Endothelial cell of umbilical vein (primary cell): ENCODE results near the gene TBC1D3I. TPM values are rescaled to one million over a fixed set of nuclear protein-coding genes. Genes with fewer than 3 reads are reported as not detected.
"Not testable (repeated sequence)": the region's sequence is repeated elsewhere in the genome, so short reads cannot be mapped to it uniquely, and the experiment has no call there.

ENCODE experiments used
- BruUV-seq: library from RNA; stranded (reverse); fragments of 400-500 nt; replicated peaks from 2 replicates; lab custom pipeline; 2021; lab: Mats Ljungman, UMichigan
- CTCF ChIA-PET: fragments of 300-600, 350-600 bp; sonication (Branson Sonifier 250); formaldehyde crosslinking; loops from one replicate; lab custom pipeline; 2021; ENCODE audit warnings: antibody characterized with exemption, inconsistent platforms; lab: Charles Lee
- POLR2A ChIA-PET: fragments of 300-600, 350-600 bp; sonication (Branson Sonifier 250); formaldehyde crosslinking; loops from one replicate; lab custom pipeline; 2021; ENCODE audit warnings: antibody characterized with exemption, inconsistent platforms; lab: Charles Lee
- DNase-seq: peaks from one replicate; pipeline ENCODE4 v3.0.0-alpha.2; 2011; ENCODE audit warnings: low read depth, low spot score
- FAIRE-seq: peaks from 2 replicates; lab custom pipeline; 2011; peaks lifted over from hg19 to GRCh38; lab: Jason Lieb, UNC
- H2AFZ ChIP-seq: 2 replicates; pipeline ENCODE4 v1.6.0; 2012; ENCODE audit warnings: low read depth, low read length, control low read depth, inconsistent platforms
- H3K27ac ChIP-seq: 2 replicates; pipeline ENCODE4 v1.5.1; 2011; ENCODE audit warnings: low read depth, mild to moderate bottlenecking, control low read depth, low read length, moderate library complexity; ENCODE audit not compliant: insufficient read depth
- H3K27me3 ChIP-seq, 2 experiments: 2 replicates each; pipeline versions ENCODE4 v1.6.0 to v1.6.1; 2011; ENCODE audit warnings: low read length in 2 of 2, mixed read lengths in 1 of 2; ENCODE audit not compliant: control insufficient read depth in 2 of 2, insufficient read depth in 2 of 2
- H3K36me3 ChIP-seq, 2 experiments: 2 replicates in 1 of 2; 3 replicates in 1 of 2; pipeline ENCODE4 v1.5.1; 2011; ENCODE audit warnings: low read length in 2 of 2, mild to moderate bottlenecking in 1 of 2, moderate library complexity in 1 of 2; ENCODE audit not compliant: control insufficient read depth in 2 of 2, insufficient read depth in 2 of 2; ENCODE audit errors: extremely low read depth in 1 of 2
- H3K4me1 ChIP-seq: 3 replicates; pipeline ENCODE4 v1.5.1; 2011; ENCODE audit warnings: mild to moderate bottlenecking, low read length; ENCODE audit not compliant: control insufficient read depth, insufficient read depth; ENCODE audit errors: extremely low read depth
- H3K4me2 ChIP-seq: 2 replicates; pipeline ENCODE4 v1.6.1; 2011; ENCODE audit warnings: low read length, control low read depth, mixed read lengths; ENCODE audit not compliant: insufficient read depth
- H3K4me3 ChIP-seq, 3 experiments: fragments of 200-600 bp in 1 of 3; sonication (generic), shearing (Covaris generic) in 1 of 3; replicated peaks in 1 of 3; 2 replicates each; pipeline ENCODE4 v1.5.1; 2011 to 2016; ENCODE audit warnings: control low read depth in 3 of 3, low read length in 3 of 3, mild to moderate bottlenecking in 2 of 3, inconsistent platforms in 1 of 3, low read depth in 1 of 3, moderate library complexity in 1 of 3; ENCODE audit not compliant: insufficient read depth in 1 of 3
- H3K79me2 ChIP-seq: 2 replicates; pipeline ENCODE4 v1.6.0; 2012; ENCODE audit warnings: low read length, inconsistent platforms; ENCODE audit not compliant: control insufficient read depth, insufficient read depth
- H3K9ac ChIP-seq: replicated peaks from 2 replicates; pipeline ENCODE3; 2011; ENCODE audit warnings: low read length, control low read depth; ENCODE audit not compliant: insufficient read depth; ENCODE audit errors: extremely low read depth
- H3K9me1 ChIP-seq: replicated peaks from 3 replicates; pipeline ENCODE4 v1.6.0; 2011; ENCODE audit warnings: mild to moderate bottlenecking, low read length; ENCODE audit not compliant: control insufficient read depth, insufficient read depth; ENCODE audit errors: extremely low read depth
- H3K9me3 ChIP-seq: replicated peaks from 2 replicates; pipeline ENCODE4 v1.5.1; 2012; ENCODE audit warnings: low read length, inconsistent platforms; ENCODE audit not compliant: control insufficient read depth, insufficient read depth
- H4K20me1 ChIP-seq: replicated peaks from 2 replicates; pipeline ENCODE3; 2011; ENCODE audit warnings: mild to moderate bottlenecking, low read length; ENCODE audit not compliant: control insufficient read depth, insufficient read depth; ENCODE audit errors: extremely low read depth
- EZH2 ChIP-seq: IDR thresholded peaks from 2 replicates; pipeline ENCODE4 v1.6.1; 2012; ENCODE audit warnings: borderline replicate concordance, low read depth, mild to moderate bottlenecking, moderate library complexity, low read length, inconsistent platforms; ENCODE audit not compliant: severe bottlenecking
- FOS ChIP-seq: IDR thresholded peaks from 2 replicates; pipeline ENCODE4 v1.6.1; 2011; ENCODE audit warnings: mild to moderate bottlenecking, low read length, moderate library complexity, borderline replicate concordance; ENCODE audit not compliant: insufficient read depth
- JUN ChIP-seq: IDR thresholded peaks from 2 replicates; pipeline ENCODE4 v1.6.1; 2011; ENCODE audit warnings: borderline replicate concordance, low read depth; ENCODE audit not compliant: insufficient read length, insufficient read depth
- POLR2A ChIP-seq: IDR thresholded peaks from 2 replicates; pipeline ENCODE4 v1.6.1; 2012; ENCODE audit warnings: low read depth, mild to moderate bottlenecking, control low read depth, low read length
- POLR2AphosphoS5 ChIP-seq: IDR thresholded peaks from 2 replicates; pipeline ENCODE4 v1.6.1; 2012; ENCODE audit warnings: low read depth, mild to moderate bottlenecking, control low read depth, low read length, moderate library complexity; ENCODE audit not compliant: insufficient read depth
- dilution Hi-C: fragments of 300-500 bp; cut with MboI; formaldehyde crosslinking; loops from one replicate; pipeline ENCODE4 v1.15.0; 2019; ENCODE audit warnings: low sequenced_read_pairs; ENCODE audit not compliant: extremely low pct_ligation_motif_present
- intact Hi-C: fragments of 100-400 bp; cut with micrococcal nuclease; formaldehyde crosslinking; loops from one replicate; pipeline ENCODE4 v1.10.0; 2022
- polyA plus RNA-seq, 4 experiments: library from polyadenylated mRNA; depleted of rRNA in 3 of 4; stranded (reverse) in 3 of 4; unstranded in 1 of 4; fragments of >200 nt; gene quantifications; 2 replicates each; pipeline versions ENCODE4 v1.2.1 to v1.2.3, GENCODE V29; 2011 to 2012; ENCODE audit warnings: missing spikeins in 1 of 4
- total RNA-seq: library from RNA; stranded (reverse); gene quantifications from 2 replicates; pipeline ENCODE4 v1.2.3, GENCODE V29; 2021

The TBC1D3I gene
- total and polyA plus RNA-seq, 2 donors (not counting 3 experiments of a cell fraction or from before 2014, with no cell fraction given) = 0.26 to 0.60 TPM

GRCh38 chr17:36209575-36209974 lies 54.8 kb downstream of the TBC1D3I start:
- Histone ChIP-seq H3K27ac (no peak overlapping the region), H3K79me2 (no peaks in the 10 kb centered on the region), H3K4me3 (no peak overlapping the region), H2AFZ (no peak overlapping the region), H3K4me2 (no peak overlapping the region), H3K9me3 (no peaks in the 10 kb centered on the region), H3K27me3 (peaks cover 0 to 2% of the 10 kb centered on the region in 2 experiments), H3K36me3 (no peaks in the 10 kb centered on the region), H3K9ac (no peak overlapping the region), H3K4me1 (no peaks in the 10 kb centered on the region), H3K9me1 (no peaks in the 10 kb centered on the region), H4K20me1 (no peaks in the 10 kb centered on the region)
- intact Hi-C loops = no loop called here
- POLR2A ChIA-PET = no interaction called here
- dilution Hi-C loops = no loop called here
- no peak for TF ChIP-seq POLR2A
- no peak for TF ChIP-seq EZH2
- TF ChIP-seq POLR2AphosphoS5 = no peak
- no peak for TF ChIP-seq FOS
- no peak for TF ChIP-seq JUN
- BruUV-seq = no TSS peak
- CTCF ChIA-PET = no interaction called here
- FAIRE-seq (no peak), DNase-seq (no peak)

- H3K27ac ChIP-seq, POLR2A ChIA-PET, H3K79me2 ChIP-seq, H3K4me2 ChIP-seq, dilution Hi-C loops, CTCF ChIA-PET, BruUV-seq, H3K4me3 ChIP-seq, DNase-seq, H3K9ac ChIP-seq, H3K9me3 ChIP-seq, intact Hi-C loops, H3K36me3 ChIP-seq, FAIRE-seq, H4K20me1 ChIP-seq, H3K4me1 ChIP-seq, H3K9me1 ChIP-seq, H2AFZ ChIP-seq, H3K27me3 ChIP-seq: not testable (repeated sequence)
Measured at GRCh38 chr17:36207383-36207782, 57.0 kb downstream of the TBC1D3I start.

DNA sequence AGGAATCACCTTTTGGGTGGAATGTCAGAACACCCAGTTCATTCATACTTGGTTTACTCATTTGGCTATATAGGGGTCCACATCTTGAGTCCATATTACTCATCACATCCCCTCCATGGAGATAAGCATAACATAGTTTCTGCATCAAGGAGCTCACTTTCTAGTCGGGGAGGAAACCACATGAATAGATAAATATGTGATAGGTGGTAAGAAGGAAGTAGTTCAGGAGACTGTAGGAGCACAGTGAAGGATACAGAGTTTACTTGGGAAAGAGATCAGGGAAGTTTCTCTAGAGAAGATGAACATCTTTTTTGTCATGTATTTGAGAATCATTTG lies 57.9 kb downstream of the TBC1D3I start:
- dilution Hi-C loops, H3K36me3 ChIP-seq, FAIRE-seq, H3K79me2 ChIP-seq, H3K4me3 ChIP-seq, H3K9me3 ChIP-seq, H3K4me1 ChIP-seq, BruUV-seq, H2AFZ ChIP-seq, DNase-seq, intact Hi-C loops, H3K4me2 ChIP-seq, H3K9me1 ChIP-seq, H3K27ac ChIP-seq, H4K20me1 ChIP-seq, CTCF ChIA-PET, POLR2A ChIA-PET, H3K9ac ChIP-seq, H3K27me3 ChIP-seq: not testable (repeated sequence)
